Stimulated activated naive CD8-positive, alpha-beta T cell treated with anti-CD3 and anti-CD28 coated beads, Interleukin-15, Interleukin-2, amounts not matched to agents 100 ng/mL and 50 ng/mL, for 24 hours (primary cell): Measurements from ENCODE around the gene COL9A3.
"Not testable (repeated sequence)": the region's sequence is repeated elsewhere in the genome, so short reads cannot be mapped to it uniquely, and the experiment has no call there.

Source experiments
- H3K27ac Mint-ChIP-seq: one replicate; pipeline ENCODE4 v1.8.0; 2021; ENCODE audit warnings: mild to moderate bottlenecking, mixed read lengths
- H3K27me3 Mint-ChIP-seq: one replicate; pipeline ENCODE4 v1.8.0; 2021; ENCODE audit warnings: mixed read lengths
- H3K36me3 Mint-ChIP-seq: one replicate; pipeline ENCODE4 v1.8.0; 2021; ENCODE audit warnings: low read depth, mixed read lengths
- H3K4me1 Mint-ChIP-seq: one replicate; pipeline ENCODE4 v1.8.0; 2021; ENCODE audit warnings: low read depth, mixed read lengths
- H3K4me3 Mint-ChIP-seq: one replicate; pipeline ENCODE4 v1.8.0; 2021; ENCODE audit warnings: mild to moderate bottlenecking, mixed read lengths
- H3K9me3 Mint-ChIP-seq: one replicate; pipeline ENCODE4 v1.8.0; 2021; ENCODE audit warnings: mixed read lengths

COL9A3 gene

DNA sequence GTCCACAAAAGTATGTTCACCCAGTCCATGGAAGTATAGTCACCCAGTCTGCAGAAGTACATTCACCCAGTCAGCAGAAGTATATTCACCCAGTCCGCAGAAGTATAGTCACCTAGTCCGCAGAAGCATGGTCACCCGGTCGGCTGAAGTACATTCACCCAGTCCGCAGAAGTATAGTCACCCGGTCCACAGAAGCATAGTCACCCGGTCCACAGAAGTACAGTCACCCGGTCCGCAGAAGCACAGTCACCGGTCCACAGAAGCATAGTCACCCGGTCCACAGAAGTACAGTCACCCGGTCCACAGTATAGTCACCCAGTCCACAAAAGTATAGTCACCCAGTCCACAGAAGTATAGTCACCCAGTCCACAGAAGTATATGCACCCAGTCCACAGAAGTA, 36.0 kb downstream of the COL9A3 start:
- Mint-ChIP-seq H3K36me3 (peaks cover 36% of the 10 kb centered on the region), H3K4me3 (no peak overlapping the region)

DNA sequence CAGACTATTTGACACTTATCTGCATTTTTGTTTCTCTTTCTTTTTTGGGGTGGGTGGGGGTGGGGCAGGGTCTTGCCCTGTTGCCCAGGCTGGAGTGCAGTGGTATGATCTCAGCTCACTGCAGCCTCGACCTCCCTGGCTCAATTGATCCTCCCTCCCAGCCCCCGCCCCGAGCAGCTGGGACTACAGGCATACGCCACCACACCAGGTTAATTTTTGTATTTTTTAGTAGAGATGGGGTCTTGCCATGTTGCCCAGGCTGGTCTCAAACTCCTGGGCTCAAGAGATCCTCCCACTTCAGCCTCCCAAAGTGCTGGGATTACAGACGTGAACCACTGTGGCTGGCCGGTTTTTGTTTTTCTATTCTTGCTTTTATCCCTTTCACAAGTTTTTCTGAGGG, 36.5 kb downstream of the COL9A3 start:
- not testable (repeated sequence) for H3K4me3 Mint-ChIP-seq, H3K27me3 Mint-ChIP-seq, H3K9me3 Mint-ChIP-seq, H3K4me1 Mint-ChIP-seq, H3K27ac Mint-ChIP-seq
- H3K36me3 Mint-ChIP-seq, result peaks cover 36% of the 10 kb centered on the region

More for the DNA sequence above, 36.0 kb downstream of the COL9A3 start:
- Mint-ChIP-seq H3K9me3 (no peaks in the 10 kb centered on the region), H3K27me3 (no peaks in the 10 kb centered on the region), H3K27ac (no peak overlapping the region), H3K4me1 (no peaks in the 10 kb centered on the region)

DNA sequence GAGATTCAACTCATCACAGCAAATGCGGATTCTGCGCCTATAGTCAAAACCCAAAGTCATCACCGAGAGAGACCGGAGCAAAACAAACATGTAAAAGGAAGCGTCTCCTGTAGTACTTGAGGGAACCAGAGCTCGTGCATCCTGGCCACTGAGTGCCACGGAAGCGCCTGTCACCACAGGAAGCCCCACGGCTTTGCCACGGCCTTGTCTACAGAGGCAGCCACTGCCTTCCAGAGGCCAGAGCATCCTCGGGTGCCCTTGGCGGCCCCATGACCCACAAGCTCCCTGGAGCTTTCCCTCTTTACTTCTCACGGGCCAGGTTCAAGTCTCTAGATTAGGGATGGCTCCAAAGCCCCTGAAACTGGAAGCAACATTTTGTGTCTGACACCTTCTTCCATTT, 37.3 kb downstream of the COL9A3 start:
- no peaks in the 10 kb centered on the region for H3K9me3 Mint-ChIP-seq
- H3K4me1 Mint-ChIP-seq, result peaks cover 6% of the 10 kb centered on the region
- peaks cover 36% of the 10 kb centered on the region for H3K36me3 Mint-ChIP-seq
- H3K27ac Mint-ChIP-seq, result no peak overlapping the region
- no peaks in the 10 kb centered on the region for H3K27me3 Mint-ChIP-seq
- no peak overlapping the region for H3K4me3 Mint-ChIP-seq

DNA sequence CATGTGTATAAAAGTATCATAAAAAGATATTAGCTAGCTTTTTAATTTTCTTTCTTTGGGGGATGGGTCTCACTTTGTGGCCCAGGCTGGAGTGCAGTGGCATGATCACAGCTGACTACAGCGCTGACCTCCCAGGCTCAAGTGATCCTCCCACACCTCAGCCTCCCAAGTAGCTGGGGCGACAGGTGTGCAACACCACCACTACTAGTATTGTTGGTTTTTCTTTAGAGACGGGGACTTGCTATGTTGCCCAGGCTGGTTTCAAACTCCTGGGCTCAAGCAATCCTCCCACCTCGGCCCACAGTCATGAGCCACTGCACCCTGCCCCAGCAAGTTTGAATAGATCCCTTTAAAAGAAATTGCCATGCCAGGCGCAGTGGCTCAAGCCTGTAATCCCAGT, 38.3 kb downstream of the COL9A3 start:
- H3K27me3 Mint-ChIP-seq, result peaks cover 3% of the 10 kb centered on the region
- H3K4me1 Mint-ChIP-seq, result peaks cover 13% of the 10 kb centered on the region
- no peak overlapping the region for H3K4me3 Mint-ChIP-seq
- H3K36me3 Mint-ChIP-seq, result peaks cover 33% of the 10 kb centered on the region
- H3K27ac Mint-ChIP-seq, result no peak overlapping the region
- no peaks in the 10 kb centered on the region for H3K9me3 Mint-ChIP-seq

DNA sequence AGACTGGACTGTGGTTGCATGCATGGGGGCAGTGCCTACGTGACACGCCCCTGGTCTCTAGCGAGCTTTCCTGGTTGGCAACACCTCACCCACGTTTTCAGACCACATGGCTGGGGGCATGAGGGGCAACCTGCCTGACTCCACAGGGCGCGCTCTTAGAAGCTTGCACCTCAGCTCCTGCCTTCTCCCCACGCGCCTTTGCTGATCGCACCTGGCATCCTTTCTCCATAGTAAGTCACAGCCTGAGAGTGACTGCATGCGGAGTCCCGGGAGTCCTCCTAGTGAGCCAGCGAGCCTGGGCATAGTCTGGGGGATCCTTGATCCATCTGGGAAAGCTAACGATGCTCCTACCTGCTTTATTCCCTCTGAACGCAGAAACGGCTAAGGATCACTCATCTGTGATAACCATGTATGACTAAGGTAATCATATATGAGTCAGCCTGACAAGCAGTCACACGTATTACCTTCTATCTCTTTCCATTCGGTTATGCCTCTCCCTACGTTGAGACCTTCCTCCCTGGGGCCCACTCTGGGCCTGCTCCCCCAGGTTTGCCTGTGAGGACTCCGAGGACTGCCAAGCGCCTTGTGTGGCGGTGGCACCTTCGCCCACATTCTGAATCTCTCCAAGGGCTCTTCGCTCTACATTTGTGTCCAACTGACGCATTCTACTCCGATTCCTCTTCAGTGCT, 40.2 kb downstream of the COL9A3 start:
- no peaks in the 10 kb centered on the region for H3K9me3 Mint-ChIP-seq
- peaks cover 30% of the 10 kb centered on the region for H3K36me3 Mint-ChIP-seq
- no peak overlapping the region for H3K27ac Mint-ChIP-seq
- peaks cover 3% of the 10 kb centered on the region for H3K27me3 Mint-ChIP-seq
- no peak overlapping the region for H3K4me3 Mint-ChIP-seq
- peaks cover 17% of the 10 kb centered on the region for H3K4me1 Mint-ChIP-seq

DNA sequence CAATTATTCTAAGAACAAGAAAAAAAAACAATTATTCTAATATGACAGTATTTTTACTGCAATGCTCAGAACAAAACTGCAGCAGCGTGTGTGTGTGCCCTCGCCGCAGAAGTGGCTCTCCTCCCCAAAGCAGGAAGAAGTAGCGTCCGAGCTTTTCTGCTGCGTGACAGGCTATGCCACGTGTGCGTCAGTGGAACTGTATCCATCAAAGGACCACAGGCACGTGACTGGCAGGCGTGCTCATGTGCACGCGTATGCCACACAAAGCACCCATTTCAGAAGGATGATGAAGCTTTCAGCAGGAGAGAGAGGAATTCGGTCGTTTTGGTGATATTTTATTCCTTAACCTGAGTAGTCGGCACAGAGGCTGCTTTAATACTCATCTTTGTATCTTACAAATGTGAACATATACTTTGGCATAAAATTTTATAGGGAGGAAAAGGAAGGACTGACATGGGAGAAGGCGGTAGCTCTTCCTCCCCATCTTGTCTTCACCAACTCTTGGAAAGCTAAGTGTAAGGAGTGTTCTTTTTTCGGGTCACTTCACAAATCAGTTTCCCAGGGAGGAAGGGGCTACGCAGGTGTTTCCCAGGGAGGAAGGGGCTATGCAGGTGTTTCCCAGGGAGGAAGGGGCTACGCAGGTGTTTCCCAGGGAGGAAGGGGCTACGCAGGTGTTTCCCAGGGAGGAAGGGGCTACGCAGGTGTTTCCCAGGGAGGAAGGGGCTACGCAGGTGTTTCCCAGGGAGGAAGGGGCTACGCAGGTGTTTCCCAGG, 41.4 kb downstream of the COL9A3 start:
- peaks cover 20% of the 10 kb centered on the region for H3K36me3 Mint-ChIP-seq
- peaks cover 17% of the 10 kb centered on the region for H3K4me1 Mint-ChIP-seq
- H3K27ac Mint-ChIP-seq, result no peak overlapping the region
- H3K9me3 Mint-ChIP-seq, result no peaks in the 10 kb centered on the region
- peaks cover 7% of the 10 kb centered on the region for H3K27me3 Mint-ChIP-seq
- H3K4me3 Mint-ChIP-seq, result no peak overlapping the region

DNA sequence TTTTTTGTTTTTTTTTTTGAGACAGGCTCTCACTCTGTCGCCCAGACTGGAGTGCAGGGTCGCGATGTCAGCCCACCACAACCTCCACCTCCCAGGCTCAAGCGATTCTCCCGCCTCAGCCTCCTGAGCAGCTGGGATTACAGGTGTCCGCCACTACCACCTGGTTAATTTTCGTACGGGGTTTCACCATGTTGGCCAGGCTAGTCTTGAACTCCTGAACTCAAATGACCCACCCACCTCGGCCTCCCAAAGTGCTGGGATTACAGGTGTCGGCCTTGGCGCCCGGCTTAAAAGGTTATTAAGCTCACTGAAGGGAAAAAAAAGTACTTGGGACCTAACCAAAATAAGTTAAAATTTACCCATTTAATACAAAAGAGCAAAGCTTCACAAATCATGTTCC, 42.9 kb downstream of the COL9A3 start:
- Mint-ChIP-seq H3K27ac (no peak overlapping the region), H3K27me3 (peaks cover 7% of the 10 kb centered on the region), H3K4me1 (peaks cover 17% of the 10 kb centered on the region), H3K36me3 (peaks cover 14% of the 10 kb centered on the region), H3K9me3 (no peaks in the 10 kb centered on the region), H3K4me3 (peak overlapping the region; percentile 80)

DNA sequence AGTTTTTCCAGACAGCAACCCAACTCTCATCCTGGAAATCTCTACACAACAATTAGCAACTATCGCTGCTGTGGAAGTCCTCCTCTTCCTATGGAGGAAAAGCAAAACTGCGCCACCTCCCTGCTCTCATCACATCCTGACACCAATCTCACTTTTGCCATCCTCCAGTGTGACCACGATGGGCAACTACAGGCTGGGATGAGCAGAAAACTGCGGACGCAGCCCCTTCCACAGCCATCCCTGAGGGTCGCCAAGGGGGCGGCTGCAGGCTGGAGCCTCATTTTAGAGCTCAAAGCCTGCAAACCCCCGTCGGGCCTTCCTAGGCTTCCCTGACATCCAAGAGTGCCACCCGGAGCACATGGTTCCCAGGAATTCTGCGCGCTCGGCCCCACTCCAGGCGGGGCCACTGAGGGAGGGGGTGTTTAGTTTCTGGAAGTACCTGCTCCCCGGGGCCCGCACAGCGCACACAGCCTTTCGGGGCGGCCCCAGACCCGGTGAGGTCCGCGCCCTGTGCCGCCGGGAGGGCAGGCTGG, 43.6 kb downstream of the COL9A3 start:
- Mint-ChIP-seq H3K4me3 (peak overlapping the region; percentile 80), H3K4me1 (peaks cover 17% of the 10 kb centered on the region), H3K9me3 (no peaks in the 10 kb centered on the region), H3K27me3 (peaks cover 7% of the 10 kb centered on the region), H3K27ac (no peak overlapping the region), H3K36me3 (peaks cover 9% of the 10 kb centered on the region)

DNA sequence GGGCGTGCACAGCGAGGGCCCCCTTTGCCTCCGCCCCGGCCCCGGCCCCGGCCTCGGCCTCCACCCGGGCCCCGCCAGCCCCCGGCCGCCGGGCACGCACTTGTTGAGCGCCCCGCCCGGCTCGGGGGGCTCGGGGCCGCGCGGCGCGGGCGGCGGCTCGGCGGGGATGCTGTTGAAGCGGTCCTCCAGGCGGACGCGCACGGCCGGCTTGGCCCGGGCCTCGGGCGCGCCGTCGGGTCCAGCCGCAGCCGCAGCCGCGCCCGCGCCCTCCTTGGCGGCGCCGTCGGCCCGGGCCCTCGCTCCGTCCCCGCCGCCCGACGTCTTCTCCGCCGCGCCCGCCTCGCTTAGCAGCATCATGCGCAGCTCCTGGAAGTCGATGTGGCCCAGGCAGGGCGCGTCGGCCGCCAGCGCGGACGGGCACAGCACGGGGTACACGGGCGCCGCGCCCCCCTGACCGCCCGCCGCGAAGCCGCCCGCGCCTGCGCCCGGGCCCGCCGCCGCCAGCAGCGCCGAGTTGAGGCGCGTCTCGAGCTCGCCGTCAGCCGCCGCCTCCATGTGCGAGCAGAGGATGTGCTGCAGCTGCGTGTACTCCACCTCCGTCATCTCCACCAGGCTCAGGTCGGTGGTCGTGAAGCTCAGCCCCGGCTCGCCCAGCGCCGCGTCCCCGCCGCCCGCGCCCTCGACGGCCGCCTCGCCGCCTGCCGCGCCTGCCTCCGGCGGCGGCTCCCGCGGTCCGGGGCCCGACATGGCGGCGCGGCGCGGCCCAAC, 44.3 kb downstream of the COL9A3 start:
- H3K4me1 Mint-ChIP-seq, result peaks cover 17% of the 10 kb centered on the region
- H3K27ac Mint-ChIP-seq, result no peak overlapping the region
- H3K4me3 Mint-ChIP-seq, result peak overlapping the region; percentile 37

DNA sequence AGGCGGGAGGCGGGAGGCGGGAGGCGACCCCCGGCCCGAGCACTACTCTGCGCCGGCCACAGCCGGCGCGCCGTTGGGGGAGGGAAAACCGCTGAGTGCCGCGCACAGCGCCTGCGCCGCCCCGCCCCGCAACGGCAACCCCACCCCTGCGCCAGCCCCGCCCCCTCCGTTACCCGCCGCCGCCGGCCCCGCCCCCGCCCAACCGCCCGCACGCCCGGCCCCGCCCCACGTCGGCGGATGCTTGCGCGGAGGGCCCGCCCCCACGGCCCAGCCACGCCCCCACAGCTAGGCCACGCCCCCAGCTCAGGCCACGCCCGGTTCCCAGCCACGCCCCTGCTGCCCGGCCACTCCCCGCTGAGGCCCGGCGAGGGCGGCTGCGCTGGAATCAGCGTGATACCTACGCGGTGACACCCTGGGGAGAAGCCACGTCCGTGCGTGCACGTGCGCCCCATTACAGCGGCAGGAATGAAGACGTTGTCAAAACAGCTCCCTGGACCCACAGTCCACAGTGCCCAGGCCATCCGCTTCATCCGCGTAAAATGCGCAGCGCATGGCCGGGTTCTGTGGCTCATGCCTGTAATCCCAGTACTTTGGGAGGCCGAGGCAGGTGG, 45.0 kb downstream of the COL9A3 start, which contains the start of gene TCFL5:
TCFL5 (minus strand) TSS at position 97 of the 611 bp plus-strand sequence. CDS start 152 bp downstream, outside the sequence.
- H3K4me3 Mint-ChIP-seq, result peak within 1 kb of the TSS; percentile 80
- peaks cover 17% of the 10 kb centered on the region for H3K4me1 Mint-ChIP-seq
- peaks cover 7% of the 10 kb centered on the region for H3K27me3 Mint-ChIP-seq
- no peaks in the 10 kb centered on the region for H3K9me3 Mint-ChIP-seq
- H3K36me3 Mint-ChIP-seq, result peaks cover 8% of the 10 kb centered on the region
- peak within 1 kb of the TSS; percentile 18 for H3K27ac Mint-ChIP-seq

More for the DNA sequence above, 44.3 kb downstream of the COL9A3 start:
- Mint-ChIP-seq H3K36me3 (peaks cover 9% of the 10 kb centered on the region), H3K9me3 (no peaks in the 10 kb centered on the region), H3K27me3 (peaks cover 7% of the 10 kb centered on the region)

DNA sequence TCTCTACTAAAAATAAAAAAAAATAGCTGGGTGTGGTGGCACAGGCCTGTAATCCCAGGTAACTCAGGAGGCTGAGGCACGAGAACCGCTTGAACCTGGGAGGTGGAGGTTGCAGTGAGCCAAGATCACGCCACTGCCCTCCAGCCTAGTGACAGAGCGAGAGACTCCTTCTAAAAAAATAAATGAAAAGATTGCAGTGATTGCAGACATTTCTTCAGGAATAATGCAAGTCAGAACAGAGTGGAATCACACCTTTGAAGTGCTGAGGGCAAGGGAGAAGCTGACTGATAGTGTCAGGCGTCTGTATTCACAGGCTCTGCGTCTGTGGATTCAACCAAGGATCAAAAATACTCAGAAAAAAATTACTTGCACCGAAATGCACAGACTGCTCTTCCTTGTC, 47.4 kb downstream of the COL9A3 start:
- Mint-ChIP-seq H3K27me3 (peaks cover 7% of the 10 kb centered on the region), H3K27ac (no peak overlapping the region), H3K36me3 (no peaks in the 10 kb centered on the region), H3K4me1 (peaks cover 10% of the 10 kb centered on the region), H3K4me3 (no peak overlapping the region), H3K9me3 (no peaks in the 10 kb centered on the region)

DNA sequence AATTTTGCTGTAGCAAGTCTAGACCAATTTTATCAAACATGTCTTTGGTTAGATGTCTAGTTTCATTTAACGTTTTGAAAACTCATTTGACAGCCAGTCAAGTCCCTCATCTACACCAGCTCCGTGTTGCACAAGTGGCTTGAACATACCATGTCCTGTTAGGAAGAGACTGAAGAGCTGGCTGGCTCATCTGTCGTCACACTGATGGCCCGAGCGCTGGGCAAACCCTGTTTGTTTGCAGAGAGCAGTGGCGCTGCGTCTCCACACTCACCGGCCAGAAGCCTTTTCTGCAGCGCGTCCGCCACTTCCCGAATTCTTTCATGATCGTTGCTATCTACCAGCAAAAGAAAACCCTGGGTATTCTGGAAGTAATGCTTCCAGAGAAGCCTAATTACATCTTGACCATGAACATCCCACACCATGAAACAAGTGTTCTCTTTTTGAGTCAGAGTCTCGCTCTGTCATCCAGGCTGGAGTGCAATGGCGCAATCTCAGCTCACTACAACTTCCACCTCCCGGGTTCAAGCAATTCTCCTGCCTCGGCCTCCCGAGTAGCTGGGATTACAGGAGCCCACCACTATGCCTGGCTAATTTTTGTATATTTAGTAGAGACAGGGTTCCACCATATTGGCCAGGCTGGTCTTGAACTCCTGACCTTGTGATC, 55.5 kb downstream of the COL9A3 start:
- Mint-ChIP-seq H3K9me3 (no peaks in the 10 kb centered on the region), H3K36me3 (no peaks in the 10 kb centered on the region), H3K4me3 (no peak overlapping the region), H3K4me1 (peaks cover 26% of the 10 kb centered on the region), H3K27me3 (peaks cover 3% of the 10 kb centered on the region), H3K27ac (no peak overlapping the region)

DNA sequence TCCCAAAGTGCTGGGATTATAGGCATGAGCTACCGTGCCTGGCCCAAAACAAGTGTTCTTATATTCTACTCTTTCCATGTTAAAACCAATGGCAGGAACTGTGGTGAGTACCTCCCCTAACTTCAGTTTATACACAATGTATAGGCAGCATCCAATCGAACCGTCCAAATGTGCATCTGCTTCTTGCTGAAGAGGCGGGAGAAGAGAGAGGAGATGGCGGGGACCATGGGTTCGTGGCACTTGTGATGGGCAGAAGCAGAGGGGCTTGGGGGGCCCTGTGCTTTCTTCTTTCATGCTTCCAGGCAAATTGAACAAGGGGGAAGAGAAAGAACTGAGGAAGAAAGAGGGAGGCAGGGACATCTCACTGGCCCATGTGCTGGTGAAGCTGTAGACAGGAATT, 56.0 kb downstream of the COL9A3 start:
- Mint-ChIP-seq H3K4me3 (no peak overlapping the region), H3K9me3 (no peaks in the 10 kb centered on the region), H3K36me3 (no peaks in the 10 kb centered on the region), H3K27me3 (peaks cover 3% of the 10 kb centered on the region), H3K27ac (no peak overlapping the region), H3K4me1 (peaks cover 26% of the 10 kb centered on the region)

DNA sequence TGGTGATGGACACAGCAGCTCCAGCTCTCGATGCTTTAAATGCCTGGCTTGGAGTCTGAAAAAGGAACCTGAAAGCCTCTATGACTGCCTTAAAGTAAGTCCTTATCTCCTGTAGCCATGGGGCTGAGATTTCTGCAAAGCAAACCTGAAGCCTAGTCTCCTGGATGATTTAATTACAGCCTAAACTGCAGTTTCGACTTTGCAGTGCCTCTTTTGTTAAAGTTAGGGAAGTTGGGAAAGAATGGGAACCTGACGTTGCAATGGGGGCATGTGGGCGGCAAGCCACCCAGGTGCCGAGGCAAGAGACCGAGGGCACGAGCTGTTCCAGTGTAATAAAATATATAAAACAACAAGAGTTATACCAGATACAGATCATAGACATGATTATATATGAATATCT, 56.4 kb downstream of the COL9A3 start:
- no peaks in the 10 kb centered on the region for H3K36me3 Mint-ChIP-seq
- peaks cover 26% of the 10 kb centered on the region for H3K4me1 Mint-ChIP-seq
- peaks cover 3% of the 10 kb centered on the region for H3K27me3 Mint-ChIP-seq
- H3K27ac Mint-ChIP-seq, result no peak overlapping the region
- no peaks in the 10 kb centered on the region for H3K9me3 Mint-ChIP-seq
- H3K4me3 Mint-ChIP-seq, result no peak overlapping the region
